Small intestine (tissue), 7 donors: ENCODE results near the gene AURKA. TPM values are rescaled to one million over a fixed set of nuclear protein-coding genes. Genes with fewer than 3 reads are reported as not detected.
A peak's percentile ranks its signal among the peaks of the same experiment; 100 is the strongest.

Source experiments
- DNase-seq, 2 donors: peaks; one replicate each; pipeline versions ENCODE4 v3.0.0 to v3.0.0-alpha.2; 2013
- FAIRE-seq: peaks from 2 replicates; lab custom pipeline; 2012; peaks lifted over from hg19 to GRCh38; lab: Jason Lieb, UNC
- H3K27ac ChIP-seq, 3 donors: one replicate each; pipeline ENCODE4 v1.5.1; 2013; ENCODE audit warnings: low read length in 2 of 3, mild to moderate bottlenecking in 2 of 3, control low read depth in 1 of 3, inconsistent platforms in 1 of 3, low read depth in 1 of 3, moderate library complexity in 1 of 3
- H3K27me3 ChIP-seq, 3 donors: one replicate each; pipeline ENCODE4 v1.6.1; 2013; ENCODE audit warnings: low read length in 3 of 3, inconsistent platforms in 1 of 3; ENCODE audit not compliant: control insufficient read depth in 3 of 3, insufficient read depth in 3 of 3
- H3K36me3 ChIP-seq, 3 donors: one replicate each; pipeline ENCODE4 v1.6.1; 2013; ENCODE audit warnings: low read length in 3 of 3, inconsistent platforms in 1 of 3, low read depth in 1 of 3, mild to moderate bottlenecking in 1 of 3, moderate library complexity in 1 of 3; ENCODE audit not compliant: control insufficient read depth in 3 of 3, insufficient read depth in 2 of 3
- H3K4me1 ChIP-seq, 3 donors: one replicate each; pipeline ENCODE4 v1.6.1; 2013; ENCODE audit warnings: low read length in 2 of 3, inconsistent platforms in 1 of 3, low read depth in 1 of 3, mild to moderate bottlenecking in 1 of 3, moderate library complexity in 1 of 3; ENCODE audit not compliant: control insufficient read depth in 3 of 3, insufficient read depth in 2 of 3
- H3K4me3 ChIP-seq, 3 donors: one replicate each; pipeline ENCODE4 v1.5.1; 2013; ENCODE audit warnings: low read length in 3 of 3, control low read depth in 1 of 3, inconsistent platforms in 1 of 3, low read depth in 1 of 3, mild to moderate bottlenecking in 1 of 3, moderate library complexity in 1 of 3
- H3K9me3 ChIP-seq, 2 donors: one replicate each; pipeline ENCODE4 v1.6.1; 2013; ENCODE audit warnings: low read depth in 1 of 2, low read length in 1 of 2; ENCODE audit not compliant: control insufficient read depth in 2 of 2, insufficient read depth in 1 of 2
- WGBS, 3 donors: extraction: QIAGEN DNeasy Blood & Tissue Kit; methylation state at CpG; one replicate each; pipeline ENCODE4 v1.1.7; 2013; 5-methylcytosine and 5-hydroxymethylcytosine counted together
- polyA plus RNA-seq, 4 donors: library from polyadenylated mRNA; stranded (reverse) in 3 of 4; unstranded in 1 of 4; fragments of 200-250 nt in 3 of 4; fragments of 120-200 nt in 1 of 4; gene quantifications; one replicate each; pipeline versions ENCODE4 v1.2.1 to v1.2.3, GENCODE V29; 2013
- donor health status: healthy with polysubstance abuse.
- donor health status: control.
- donor health status: control.
- donor health status: Bipolar disorder and iron deficiency.
- donor health status: healthy.

AURKA gene
- polyA plus RNA-seq, 4 donors: 4.3 to 26.6 (median 13.6) TPM

DNA sequence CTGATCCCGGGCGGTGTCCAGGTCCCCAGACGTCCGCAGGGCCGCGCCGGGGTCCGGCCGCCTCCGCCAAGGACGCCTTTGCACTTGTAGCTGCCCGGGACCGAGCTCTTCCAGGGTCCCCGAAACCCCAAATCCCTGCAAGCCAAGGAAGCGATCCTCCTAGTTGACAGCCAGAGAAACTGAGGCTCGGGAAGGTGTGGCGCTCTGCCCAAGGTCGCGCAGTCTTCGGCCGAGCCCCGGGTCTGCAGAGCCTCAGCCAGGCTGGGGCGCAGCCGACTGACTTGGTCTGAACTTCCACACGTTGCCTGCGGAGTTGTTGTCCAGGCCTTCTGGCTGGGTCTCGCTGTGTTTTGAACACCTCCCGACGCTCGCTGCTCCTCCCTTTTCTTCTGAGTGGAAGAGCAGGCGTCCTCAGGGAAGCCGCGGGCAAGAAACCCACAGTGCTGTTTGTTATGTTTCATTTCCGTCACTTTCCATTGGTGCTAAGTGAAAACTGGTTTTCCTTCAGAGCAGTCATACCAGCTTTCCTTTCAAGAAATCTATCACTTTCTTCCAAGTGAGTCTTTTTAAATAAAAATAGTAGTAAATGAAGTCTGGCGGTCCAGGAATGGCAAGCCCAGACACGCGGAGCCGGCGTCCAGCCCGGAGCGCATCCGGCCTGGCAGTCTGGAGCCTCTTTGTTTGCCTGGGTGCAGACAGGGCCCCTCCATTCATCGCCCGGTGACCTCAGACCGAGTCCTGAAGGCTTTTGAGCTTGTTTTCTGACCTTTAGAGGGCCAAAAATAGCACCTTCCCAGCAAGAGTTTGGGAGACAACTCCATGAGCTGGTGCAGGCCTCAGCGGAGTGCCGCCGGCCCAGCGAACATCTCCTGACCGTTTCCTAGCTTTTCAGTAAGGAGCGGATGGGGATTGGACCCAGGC is 32.5 kb downstream of the AURKA start:
- H3K4me1 ChIP-seq: no peaks in the 10 kb centered on the region
- H3K9me3 ChIP-seq: no peaks in the 10 kb centered on the region
- WGBS, 3 donors: 14 to 17% (median 16%) methylated on average over 51 of the region's 51 CpGs
- peak overlapping the region; percentile 17 to 70 (median 59) for H3K27ac ChIP-seq
- no peaks in the 10 kb centered on the region for H3K27me3 ChIP-seq
- peak overlapping the region; percentile 67 to 89 (median 83) for H3K4me3 ChIP-seq
- H3K36me3 ChIP-seq: peaks cover 0 to 8% (median 0%) of the 10 kb centered on the region in 3 donors
- peak; percentile 59 to 64 for DNase-seq
- FAIRE-seq: no peak

DNA sequence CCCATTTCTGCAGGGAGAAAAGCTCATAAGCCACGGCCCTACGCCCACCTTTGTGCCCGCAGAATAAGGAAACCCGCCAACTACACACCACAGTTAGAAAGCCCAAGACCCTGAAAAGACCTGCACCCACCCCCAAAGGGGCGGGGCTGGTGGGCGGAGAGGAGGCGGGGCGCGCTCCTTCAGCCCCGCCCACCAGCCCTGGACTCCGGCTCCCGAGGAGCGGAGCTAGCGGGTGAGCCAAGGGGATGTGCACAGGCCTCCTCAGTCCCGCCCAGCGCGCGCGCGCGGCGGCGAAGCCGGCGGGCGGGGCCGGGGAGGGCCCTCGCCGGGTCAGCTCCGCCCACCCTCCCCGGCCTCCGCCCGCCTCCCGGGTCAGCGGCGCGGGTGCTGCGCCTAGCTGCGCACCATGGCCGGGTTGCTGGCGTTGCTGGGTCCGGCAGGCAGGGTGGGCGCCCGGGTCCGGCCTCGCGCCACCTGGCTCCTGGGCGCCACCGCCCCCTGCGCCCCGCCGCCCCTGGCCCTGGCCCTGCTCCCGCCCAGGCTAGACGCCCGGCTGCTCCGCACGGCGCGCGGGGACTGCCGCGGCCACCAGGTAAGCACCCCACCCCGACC is 33.3 kb downstream of the AURKA start, which contains the start of gene FAM210B:
Gene FAM210B, plus strand, starts transcription at position 375 of the 612 bp plus-strand sequence. Its CDS starts 32 bp downstream, at position 407.
- peak within 1 kb of the TSS; percentile 67 to 89 (median 83) for H3K4me3 ChIP-seq
- no peak for FAIRE-seq
- 1% methylated on average over 34 to 63 of the region's 63 CpGs for WGBS, 3 donors

GRCh38 chr20:56358070-56358469 is 33.9 kb downstream of the AURKA start:
- DNase-seq: no peak
- no peaks in the 10 kb centered on the region for H3K4me1 ChIP-seq
- no peak overlapping the region for H3K4me3 ChIP-seq
- H3K9me3 ChIP-seq: no peaks in the 10 kb centered on the region
- peaks cover 0 to 8% (median 0%) of the 10 kb centered on the region in 3 donors for H3K36me3 ChIP-seq
- H3K27ac ChIP-seq: no peak overlapping the region
- H3K27me3 ChIP-seq: no peaks in the 10 kb centered on the region
- WGBS, 3 donors: 56 to 65% (median 65%) methylated on average over 6 of the region's 6 CpGs
- no peak for FAIRE-seq

More for the DNA sequence above, 33.3 kb downstream of the AURKA start, which contains the start of gene FAM210B:
- Histone ChIP-seq H3K4me1 (no peaks in the 10 kb centered on the region), H3K36me3 (peaks cover 0 to 8% (median 0%) of the 10 kb centered on the region in 3 donors), H3K9me3 (no peaks in the 10 kb centered on the region), H3K27ac (peak within 1 kb of the TSS; percentile 17 to 70 (median 59)), H3K27me3 (no peaks in the 10 kb centered on the region)
- DNase-seq: peak; percentile 90 to 93

DNA sequence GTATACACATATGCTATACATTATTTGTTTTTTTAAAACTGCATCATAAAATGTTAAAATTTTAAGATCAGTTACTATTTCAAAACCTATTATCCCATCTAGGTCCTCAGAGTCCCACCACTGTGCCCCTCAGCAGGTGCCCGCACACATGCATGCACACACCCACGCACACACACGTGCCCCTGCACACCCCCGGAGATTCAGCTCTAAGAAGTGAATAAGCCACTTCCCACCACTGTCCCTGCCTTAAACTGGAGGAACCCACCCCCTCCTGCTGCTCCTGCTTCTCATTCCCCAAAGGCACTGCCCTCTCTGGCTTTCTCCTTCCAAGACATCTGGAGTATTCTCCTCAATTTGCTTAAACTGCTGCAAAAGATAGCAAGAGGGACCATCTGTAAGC is 38.7 kb downstream of the AURKA start:
- 81 to 92% (median 84%) methylated on average over 4 of the region's 4 CpGs for WGBS, 3 donors
- Histone ChIP-seq H3K9me3 (no peaks in the 10 kb centered on the region), H3K27ac (no peak overlapping the region), H3K4me1 (no peaks in the 10 kb centered on the region), H3K36me3 (no peaks in the 10 kb centered on the region), H3K27me3 (no peaks in the 10 kb centered on the region), H3K4me3 (no peak overlapping the region)
- FAIRE-seq: no peak
- DNase-seq: no peak

GRCh38 chr20:56352345-56353055 is 39.5 kb downstream of the AURKA start:
- no peaks in the 10 kb centered on the region for H3K4me1 ChIP-seq
- WGBS, 3 donors: 69 to 74% (median 72%) methylated on average over 5 of the region's 5 CpGs
- H3K36me3 ChIP-seq: no peaks in the 10 kb centered on the region
- FAIRE-seq: no peak
- H3K27ac ChIP-seq: no peak overlapping the region
- H3K27me3 ChIP-seq: no peaks in the 10 kb centered on the region
- no peaks in the 10 kb centered on the region for H3K9me3 ChIP-seq
- no peak for DNase-seq
- no peak overlapping the region for H3K4me3 ChIP-seq

GRCh38 chr20:56350842-56351241 is 41.2 kb downstream of the AURKA start:
- H3K27me3 ChIP-seq: peaks cover 0 to 3% (median 0%) of the 10 kb centered on the region in 3 donors
- FAIRE-seq (no peak), DNase-seq (no peak)
- no peaks in the 10 kb centered on the region for H3K4me1 ChIP-seq
- no peaks in the 10 kb centered on the region for H3K36me3 ChIP-seq
- 64 to 84% (median 65%) methylated on average over 2 of the region's 2 CpGs for WGBS, 3 donors
- H3K27ac ChIP-seq: no peak overlapping the region
- no peaks in the 10 kb centered on the region for H3K9me3 ChIP-seq
- H3K4me3 ChIP-seq: no peak overlapping the region

DNA sequence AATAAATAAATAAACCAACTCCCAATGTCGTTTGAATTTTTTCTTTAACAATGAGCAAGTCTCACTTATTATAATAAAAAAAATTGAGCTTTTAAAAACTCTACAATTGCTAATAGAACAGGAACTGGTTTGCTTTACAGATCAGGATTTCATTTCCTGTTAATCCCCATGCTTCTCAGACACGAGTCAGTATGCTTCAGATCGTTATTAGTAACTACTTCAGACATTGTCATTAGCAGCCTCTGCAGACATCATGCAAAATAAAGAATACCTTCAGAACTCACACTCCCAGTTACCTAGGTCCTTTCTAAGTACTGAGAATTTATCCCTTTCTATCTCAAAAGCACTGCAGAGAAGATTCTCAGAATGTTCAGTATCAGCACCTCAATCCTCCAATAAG is 43.3 kb downstream of the AURKA start:
- Histone ChIP-seq H3K9me3 (no peaks in the 10 kb centered on the region), H3K4me3 (no peak overlapping the region), H3K27ac (peak overlapping the region in 1 of 3 donors; percentile 15), H3K36me3 (no peaks in the 10 kb centered on the region), H3K27me3 (peaks cover 0 to 8% (median 8%) of the 10 kb centered on the region in 3 donors), H3K4me1 (no peaks in the 10 kb centered on the region)
- no peak for FAIRE-seq
- DNase-seq: no peak
- WGBS, 3 donors: 4 to 8% (median 8%) methylated on average over 3 of the region's 3 CpGs

- H3K9me3 ChIP-seq: no peaks in the 10 kb centered on the region
- H3K4me1 ChIP-seq: no peaks in the 10 kb centered on the region
- H3K27ac ChIP-seq: peak overlapping the region in 1 of 3 donors; percentile 15
- FAIRE-seq: no peak
- H3K36me3 ChIP-seq: no peaks in the 10 kb centered on the region
- H3K27me3 ChIP-seq: peaks cover 0 to 12% (median 8%) of the 10 kb centered on the region in 3 donors
- DNase-seq: peak; percentile 13 to 63
- WGBS, 3 donors: 1 to 12% (median 12%) methylated on average over 5 of the region's 5 CpGs
- no peak overlapping the region for H3K4me3 ChIP-seq
Observed at GRCh38 chr20:56348305-56348693, 43.7 kb downstream of the AURKA start.
